B cell (primary cell): ENCODE measurements around the gene DNHD1.

Experiments
- EZH2 ChIP-seq: IDR thresholded peaks from 2 replicates; pipeline ENCODE4 v1.6.1; 2012; ENCODE audit warnings: borderline replicate concordance, low read depth, mild to moderate bottlenecking, moderate library complexity, low read length; ENCODE audit not compliant: insufficient read depth, poor library complexity, severe bottlenecking
- TF ChIP-seq, protein P1 (sequence below): fragments of 200-600 bp; IDR thresholded peaks from one replicate; pipeline ENCODE4 v1.8.0; 2022; ENCODE audit warnings: antibody characterized with exemption, mild to moderate bottlenecking

DNA sequence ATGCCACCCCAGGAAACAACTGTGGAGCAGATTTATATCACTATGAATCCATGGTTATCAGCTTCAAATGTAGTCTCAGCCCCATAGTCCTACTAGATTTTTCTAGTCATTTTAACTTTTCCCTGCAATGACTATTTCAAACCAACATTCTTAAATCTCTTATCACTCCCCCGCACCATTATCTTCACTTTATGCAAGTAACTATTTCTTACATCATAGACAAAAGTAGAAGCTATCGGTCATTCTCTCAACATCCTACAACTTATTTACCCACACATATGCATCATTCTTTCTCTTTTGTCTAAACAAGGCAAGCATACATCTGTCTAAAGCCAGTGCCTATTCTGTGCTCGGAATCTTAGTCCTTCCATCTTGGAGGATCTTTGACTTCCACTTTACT lies 11.4 kb upstream of the DNHD1 start:
- TF ChIP-seq, protein P1, sequence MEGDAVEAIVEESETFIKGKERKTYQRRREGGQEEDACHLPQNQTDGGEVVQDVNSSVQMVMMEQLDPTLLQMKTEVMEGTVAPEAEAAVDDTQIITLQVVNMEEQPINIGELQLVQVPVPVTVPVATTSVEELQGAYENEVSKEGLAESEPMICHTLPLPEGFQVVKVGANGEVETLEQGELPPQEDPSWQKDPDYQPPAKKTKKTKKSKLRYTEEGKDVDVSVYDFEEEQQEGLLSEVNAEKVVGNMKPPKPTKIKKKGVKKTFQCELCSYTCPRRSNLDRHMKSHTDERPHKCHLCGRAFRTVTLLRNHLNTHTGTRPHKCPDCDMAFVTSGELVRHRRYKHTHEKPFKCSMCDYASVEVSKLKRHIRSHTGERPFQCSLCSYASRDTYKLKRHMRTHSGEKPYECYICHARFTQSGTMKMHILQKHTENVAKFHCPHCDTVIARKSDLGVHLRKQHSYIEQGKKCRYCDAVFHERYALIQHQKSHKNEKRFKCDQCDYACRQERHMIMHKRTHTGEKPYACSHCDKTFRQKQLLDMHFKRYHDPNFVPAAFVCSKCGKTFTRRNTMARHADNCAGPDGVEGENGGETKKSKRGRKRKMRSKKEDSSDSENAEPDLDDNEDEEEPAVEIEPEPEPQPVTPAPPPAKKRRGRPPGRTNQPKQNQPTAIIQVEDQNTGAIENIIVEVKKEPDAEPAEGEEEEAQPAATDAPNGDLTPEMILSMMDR: no peak
- no peak for TF ChIP-seq EZH2
